ENCODE measurements around the gene GRID1.

GRID1 gene

GRCh38 chr10:85600744-85601081 lies 765.9 kb downstream of the GRID1 start:
- Histone ChIP-seq H3K27me3 (no peaks in the 10 kb centered on the region), H3K4me3 (no peak overlapping the region), H3K9me3 (no peaks in the 10 kb centered on the region), H3K27ac (no peak overlapping the region), H3K36me3 (peaks cover 0 to 4% (median 0%) of the 10 kb centered on the region in 3 donors), H3K4me1 (no peaks in the 10 kb centered on the region)
- no peak for TF ChIP-seq CTCF (IDR thresholded peaks at IDR 0.05)
- intact Hi-C loops (cut with DNase I; ENCODE audit: low total_unique reads) = no loop called here
- DNase-seq = no peak

GRCh38 chr10:85600026-85600743 lies 766.4 kb downstream of the GRID1 start:
- H3K27me3 ChIP-seq = no peaks in the 10 kb centered on the region
- no peak overlapping the region for H3K27ac ChIP-seq
- H3K36me3 ChIP-seq = peaks cover 0 to 4% (median 0%) of the 10 kb centered on the region in 3 donors
- no peak for DNase-seq
- H3K9me3 ChIP-seq = no peaks in the 10 kb centered on the region
- no peak for TF ChIP-seq CTCF (IDR thresholded peaks at IDR 0.05)
- H3K4me1 ChIP-seq = no peaks in the 10 kb centered on the region
- H3K4me3 ChIP-seq = no peak overlapping the region
- intact Hi-C loops (cut with DNase I; ENCODE audit: low total_unique reads) = no loop called here

GRCh38 chr10:85599081-85599480 lies 767.5 kb downstream of the GRID1 start:
- DNase-seq = no peak
- H3K27me3 ChIP-seq = no peaks in the 10 kb centered on the region
- no peak for TF ChIP-seq CTCF (IDR thresholded peaks at IDR 0.05)
- H3K9me3 ChIP-seq = no peaks in the 10 kb centered on the region
- no peak overlapping the region for H3K27ac ChIP-seq
- intact Hi-C loops (cut with DNase I; ENCODE audit: low total_unique reads) = no loop called here
- H3K36me3 ChIP-seq = peaks cover 0 to 4% (median 0%) of the 10 kb centered on the region in 3 donors
- no peaks in the 10 kb centered on the region for H3K4me1 ChIP-seq
- H3K4me3 ChIP-seq = no peak overlapping the region

- intact Hi-C loops (cut with DNase I; ENCODE audit: low total_unique reads) = no loop called here
- DNase-seq = no peak
These were observed 767.9 kb downstream of the GRID1 start for GRCh38 chr10:85598646-85599045.

GRCh38 chr10:85597006-85597405 lies 769.6 kb downstream of the GRID1 start:
- Histone ChIP-seq H3K27ac (no peak overlapping the region), H3K9me3 (no peaks in the 10 kb centered on the region), H3K36me3 (no peaks in the 10 kb centered on the region), H3K4me1 (no peaks in the 10 kb centered on the region), H3K27me3 (no peaks in the 10 kb centered on the region), H3K4me3 (no peak overlapping the region)
- no peak for TF ChIP-seq CTCF (IDR thresholded peaks at IDR 0.05)
- intact Hi-C loops (cut with DNase I; ENCODE audit: low total_unique reads) = no loop called here
- DNase-seq = no peak

More at GRCh38 chr10:85598646-85599045, 767.9 kb downstream of the GRID1 start:
- Histone ChIP-seq H3K27me3 (no peaks in the 10 kb centered on the region), H3K4me3 (no peak overlapping the region), H3K4me1 (no peaks in the 10 kb centered on the region), H3K27ac (no peak overlapping the region), H3K36me3 (peaks cover 0 to 4% (median 0%) of the 10 kb centered on the region in 3 donors), H3K9me3 (no peaks in the 10 kb centered on the region)
- TF ChIP-seq CTCF (IDR thresholded peaks at IDR 0.05) = no peak
